Stomach (tissue), 4 donors: Measurements from ENCODE around the gene CACNA2D4.

Experiments used
- CTCF ChIP-seq, 7 experiments: fragments of 450-650 bp in 4 of 7; fragments of 200-600 bp in 3 of 7; sonication (generic) in 3 of 7; IDR thresholded peaks; one replicate each; pipeline ENCODE4 v1.5.1; 2016 to 2019; ENCODE audit warnings: antibody characterized with exemption in 7 of 7, control low read depth in 2 of 7, mild to moderate bottlenecking in 1 of 7
- EP300 ChIP-seq: sonication (generic); formaldehyde crosslinking; IDR thresholded peaks from one replicate; pipeline ENCODE4 v1.6.1; 2017; ENCODE audit warnings: antibody characterized with exemption
- POLR2A ChIP-seq, 4 donors: fragments of 450-650 bp; IDR thresholded peaks; one replicate each; pipeline ENCODE4 v1.6.1; 2016; ENCODE audit warnings: antibody characterized with exemption in 4 of 4, control low read depth in 2 of 4, mild to moderate bottlenecking in 1 of 4, moderate library complexity in 1 of 4
- POLR2AphosphoS5 ChIP-seq, 3 donors: sonication (generic); formaldehyde crosslinking; IDR thresholded peaks; one replicate each; pipeline ENCODE4 v1.6.1; 2016; ENCODE audit warnings: antibody characterized with exemption in 3 of 3

GRCh38 chr12:1877169-1877878, 41.1 kb downstream of the CACNA2D4 start:
- TF ChIP-seq POLR2AphosphoS5 (IDR thresholded peaks at IDR 0.05) (no peak), CTCF (IDR thresholded peaks at IDR 0.05) (no peak), EP300 (no peak), POLR2A (IDR thresholded peaks at IDR 0.05) (no peak)
